Measurements from ENCODE around the gene ALPL.
A peak's percentile ranks its signal among the peaks of the same experiment; 100 is the strongest.

ALPL gene

GRCh38 chr1:21621761-21622436 lies 112.7 kb downstream of the ALPL start:
- no peak for DNase-seq

DNA sequence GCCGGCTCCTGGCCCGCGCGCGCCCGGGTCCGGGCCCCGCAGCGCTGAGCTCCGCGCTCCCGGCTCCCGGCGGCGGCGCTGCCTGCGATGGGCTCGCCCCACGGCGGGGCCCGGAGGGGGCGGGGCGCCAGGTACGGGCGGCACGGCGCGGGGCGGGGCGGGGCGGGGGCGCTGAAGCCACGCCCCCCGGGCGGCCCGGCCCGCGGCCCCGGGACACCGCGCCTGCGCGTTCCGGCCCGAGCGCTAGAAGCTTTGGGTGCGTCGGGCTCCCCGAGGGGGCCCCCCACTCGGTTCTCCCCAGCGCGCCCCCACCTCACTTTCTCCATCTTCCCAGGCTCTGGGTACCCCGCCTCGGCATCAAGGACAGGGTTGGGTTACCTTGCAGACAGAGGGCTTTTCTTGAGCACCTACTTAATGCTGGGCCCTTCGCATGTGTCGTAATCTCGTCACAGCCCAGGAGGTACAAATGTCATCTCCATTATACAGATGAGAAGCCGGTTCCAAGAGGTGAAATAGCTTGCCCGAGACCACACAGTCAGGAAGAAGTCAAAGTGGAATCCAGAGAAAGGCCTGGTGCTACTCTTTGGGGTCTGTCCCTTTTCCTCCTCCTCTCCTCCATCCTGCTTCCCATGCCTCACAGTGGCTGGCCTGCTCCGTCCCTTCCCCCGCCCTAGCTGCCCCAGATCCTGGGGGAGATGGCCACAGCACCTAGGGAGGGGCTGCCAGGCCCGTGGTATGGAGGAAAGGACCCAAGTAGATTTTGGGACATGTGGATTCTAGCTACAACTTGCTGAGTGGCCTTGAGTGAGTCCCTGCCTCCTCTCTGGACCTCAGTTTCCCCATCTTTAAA lies 113.5 kb downstream of the ALPL start:
- DNase-seq, result peak; percentile 37

DNA sequence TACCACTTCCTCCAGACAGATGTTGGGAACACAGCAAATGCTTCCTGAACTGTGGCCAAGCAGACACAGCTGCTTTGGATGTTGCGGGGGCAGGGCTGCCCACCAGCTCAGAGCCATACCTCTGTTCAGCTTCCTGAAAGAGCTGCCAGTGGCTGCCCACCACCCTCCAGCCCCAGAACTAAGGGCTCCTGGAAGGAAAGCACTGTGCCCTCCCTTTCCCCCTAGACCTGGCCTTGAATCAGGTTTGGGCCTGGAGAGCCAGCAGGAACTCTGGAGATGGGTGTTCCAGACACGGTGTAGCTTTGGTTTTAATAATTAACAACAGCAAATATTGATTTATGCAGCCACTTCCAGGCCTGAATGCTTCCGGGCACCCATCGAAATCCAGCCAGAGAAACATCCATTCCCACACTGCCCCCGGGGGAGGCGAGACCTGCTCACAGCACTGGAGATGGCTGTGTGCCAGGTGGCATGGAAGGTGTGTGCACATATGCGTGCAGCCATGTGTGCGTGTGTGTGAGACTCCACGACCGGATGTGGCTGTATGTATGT lies 114.3 kb downstream of the ALPL start:
- DNase-seq, result peak; percentile 43

- DNase-seq, result no peak
Measured at GRCh38 chr1:21624571-21625389, 115.6 kb downstream of the ALPL start.

GRCh38 chr1:21625390-21626190 lies 116.4 kb downstream of the ALPL start:
- no peak for DNase-seq

- no peak for DNase-seq
Measured at GRCh38 chr1:21626921-21627339, 117.7 kb downstream of the ALPL start.
